DMS 273 (cell line): ENCODE data around the gene AEBP1.

Source experiments
- DNase-seq: peaks from one replicate; lab custom pipeline; 2025; ENCODE audit not compliant: unreplicated experiment; lab: John Stamatoyannopoulos, UW

The AEBP1 gene

DNA sequence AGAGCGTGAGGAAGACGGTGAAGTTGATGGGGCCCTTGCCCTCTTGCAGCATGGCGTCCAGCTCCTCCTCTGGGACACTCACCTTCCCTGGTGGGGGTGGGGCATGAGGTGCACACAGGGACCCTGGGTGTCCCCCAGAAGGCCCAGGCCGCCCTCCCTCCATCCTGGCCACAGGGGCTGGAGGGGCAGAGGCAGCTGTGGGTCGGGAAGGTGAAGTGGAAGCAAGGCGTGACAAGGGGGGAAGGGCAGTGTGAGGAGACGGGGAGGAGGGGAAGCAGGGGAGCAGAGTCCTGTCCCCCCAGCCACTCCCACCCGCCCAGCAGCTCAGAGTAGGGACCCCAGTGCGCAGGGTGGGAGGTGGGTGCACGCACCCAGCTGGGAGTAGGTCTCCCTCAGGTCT, 36.2 kb downstream of the AEBP1 start:
- no peak for DNase-seq

DNA sequence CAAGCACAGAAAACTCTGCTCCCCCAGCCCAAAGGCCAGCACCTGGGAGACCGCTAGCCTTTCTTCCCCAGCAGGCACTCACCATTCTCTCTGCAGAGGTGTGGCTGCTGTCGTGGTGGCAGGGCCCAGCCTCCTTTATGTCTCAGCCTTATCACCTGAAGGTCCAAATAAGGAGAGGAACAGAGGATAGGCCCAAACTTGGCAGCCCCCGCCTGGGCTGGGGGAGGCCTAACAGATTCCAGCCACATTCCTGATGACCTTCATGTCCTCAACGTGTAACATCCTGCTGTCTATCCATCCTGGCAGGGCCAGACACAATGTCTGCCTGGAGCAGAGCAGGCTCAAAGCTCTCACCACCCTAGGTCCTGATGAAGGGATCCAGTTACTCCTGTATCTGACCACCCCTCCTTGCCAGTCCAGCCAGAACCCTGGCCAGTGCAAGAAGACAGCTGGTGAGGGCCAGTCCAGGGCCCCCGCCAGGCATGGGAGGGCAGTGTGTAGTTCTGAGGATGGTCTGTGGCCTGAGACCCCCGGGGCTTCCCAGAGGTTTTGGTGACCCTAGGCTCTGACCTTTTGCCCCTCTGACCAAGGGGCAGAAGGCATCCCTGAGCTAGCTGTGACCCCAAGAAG, 37.2 kb downstream of the AEBP1 start, which contains the start of gene MYL7:
MYL7 (minus strand) TSS at position 112 of the 630 bp plus-strand sequence; CDS start at position 85, 27 bp downstream.
- DNase-seq = no peak

DNA sequence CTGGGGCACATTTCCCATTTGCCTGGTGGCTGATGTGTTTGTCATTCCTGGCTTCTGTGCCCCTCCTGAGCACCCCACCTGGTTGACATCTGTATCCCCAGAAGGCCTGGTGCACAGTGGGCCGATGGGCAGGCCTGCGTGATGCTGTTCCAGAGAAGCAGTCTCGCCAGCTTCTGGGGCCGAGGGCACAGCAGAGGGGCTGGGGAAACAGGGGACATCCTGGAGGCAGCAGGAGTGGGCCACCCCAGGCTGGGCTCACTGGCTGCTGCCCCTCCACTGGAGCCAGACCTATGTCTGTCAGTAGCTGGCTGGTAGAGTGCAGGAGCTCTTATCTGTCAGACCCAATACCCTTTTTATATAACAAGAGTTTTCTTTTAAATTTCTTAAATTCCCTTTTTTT, 37.9 kb downstream of the AEBP1 start:
- DNase-seq = no peak

DNA sequence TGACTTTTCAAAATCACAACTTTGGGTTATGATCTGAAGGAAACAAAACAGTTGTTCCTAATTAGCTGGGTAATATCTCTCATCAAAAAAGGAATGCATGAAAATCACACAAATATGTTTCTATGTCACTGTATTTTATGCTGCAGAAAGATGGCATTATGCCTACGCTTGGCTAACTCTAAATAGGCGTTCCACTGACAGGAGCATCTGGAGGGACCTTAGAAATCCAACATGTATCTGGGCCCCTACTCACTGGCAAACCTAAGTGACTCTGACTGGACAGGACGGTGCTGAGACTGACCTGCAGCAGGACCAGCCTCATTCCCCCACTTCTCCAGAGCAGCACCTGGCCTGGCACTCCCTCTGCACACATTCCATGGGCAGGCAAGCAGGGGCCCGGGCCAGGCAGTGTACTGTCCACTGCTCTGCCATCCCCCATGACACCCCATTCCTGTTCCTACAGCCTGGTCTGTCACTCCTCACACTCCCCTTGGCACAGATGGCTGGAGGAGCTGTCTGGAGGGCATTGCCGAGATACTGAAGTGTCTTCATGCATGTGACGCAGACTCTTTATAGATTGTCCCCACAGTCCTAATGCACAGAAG, 39.6 kb downstream of the AEBP1 start:
- no peak for DNase-seq

DNA sequence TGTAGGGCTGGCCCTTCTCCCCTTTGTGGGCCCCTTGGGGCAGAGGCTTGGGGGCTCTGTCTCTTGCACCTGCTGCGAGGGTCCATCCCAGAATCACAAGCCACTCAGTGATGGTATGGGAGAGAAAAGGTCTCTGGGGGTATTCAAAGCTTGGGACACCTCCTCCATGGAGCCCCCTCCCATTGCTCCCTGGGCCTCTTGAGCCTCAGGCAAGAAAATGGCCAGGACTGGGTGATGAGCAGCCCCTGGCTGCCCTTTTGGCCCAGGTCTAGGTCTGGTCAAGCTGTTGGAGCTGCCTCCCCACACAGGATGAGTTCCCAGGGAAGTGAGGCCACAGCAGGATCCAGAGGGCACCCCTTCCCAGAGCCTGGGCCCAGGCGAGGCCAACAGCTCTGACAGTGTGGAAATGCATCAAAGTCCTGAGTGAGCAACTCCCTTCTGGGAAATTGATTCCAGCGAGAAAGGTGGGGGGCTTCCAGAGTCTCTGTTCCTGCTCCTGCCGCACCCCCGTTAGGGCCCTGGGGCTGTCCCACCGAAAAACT, 40.4 kb downstream of the AEBP1 start:
- no peak for DNase-seq

DNA sequence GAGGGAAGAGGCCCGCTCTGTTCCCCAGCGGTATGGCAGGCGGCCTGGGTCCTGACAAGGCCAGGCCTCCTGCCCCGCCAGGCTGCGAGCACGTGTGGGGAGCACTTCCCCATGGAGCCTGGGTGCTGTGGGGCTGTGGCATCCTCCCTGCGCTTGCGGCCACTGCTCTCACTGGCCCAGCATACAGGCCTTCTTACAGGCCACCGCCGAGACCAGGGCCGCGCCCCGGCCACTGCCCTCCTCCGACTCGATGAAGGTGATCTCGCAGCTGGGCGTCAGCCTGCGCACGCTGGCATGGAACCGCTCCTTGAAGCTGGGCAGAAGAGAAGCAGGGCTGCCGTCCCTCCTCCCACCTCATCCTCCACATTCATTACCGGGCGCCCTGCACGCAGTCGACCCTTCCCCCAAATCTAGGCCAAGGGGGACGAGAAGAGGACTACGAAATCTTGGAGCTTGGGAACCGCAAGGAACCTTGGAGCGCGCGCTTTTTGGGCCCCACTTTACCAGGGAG, 40.9 kb downstream of the AEBP1 start:
- no peak for DNase-seq

DNA sequence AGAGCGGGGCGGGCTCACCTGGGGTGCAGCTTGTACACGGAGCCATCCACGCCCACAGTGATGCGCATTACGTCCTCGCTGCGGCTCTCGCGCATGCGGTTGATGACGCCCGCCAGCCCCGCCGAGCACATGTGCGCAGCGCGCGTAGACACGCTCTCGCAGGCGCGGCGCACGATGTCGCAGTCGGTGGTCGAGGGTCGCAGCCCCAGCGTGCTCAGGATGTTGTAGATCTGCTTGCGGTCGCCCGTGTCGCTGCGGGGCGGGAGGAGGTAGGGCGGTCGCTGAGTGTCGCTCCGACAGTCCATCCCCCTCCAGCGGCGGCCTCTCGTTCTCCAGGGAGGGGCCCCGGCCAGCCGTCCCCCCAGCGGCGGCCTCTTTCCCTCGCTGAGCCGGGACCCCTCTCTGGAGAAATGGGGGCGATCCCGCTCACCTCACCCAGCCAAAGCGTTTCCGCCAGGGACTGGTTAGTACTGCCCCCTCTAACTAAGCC, 41.4 kb downstream of the AEBP1 start:
- DNase-seq = no peak

DNA sequence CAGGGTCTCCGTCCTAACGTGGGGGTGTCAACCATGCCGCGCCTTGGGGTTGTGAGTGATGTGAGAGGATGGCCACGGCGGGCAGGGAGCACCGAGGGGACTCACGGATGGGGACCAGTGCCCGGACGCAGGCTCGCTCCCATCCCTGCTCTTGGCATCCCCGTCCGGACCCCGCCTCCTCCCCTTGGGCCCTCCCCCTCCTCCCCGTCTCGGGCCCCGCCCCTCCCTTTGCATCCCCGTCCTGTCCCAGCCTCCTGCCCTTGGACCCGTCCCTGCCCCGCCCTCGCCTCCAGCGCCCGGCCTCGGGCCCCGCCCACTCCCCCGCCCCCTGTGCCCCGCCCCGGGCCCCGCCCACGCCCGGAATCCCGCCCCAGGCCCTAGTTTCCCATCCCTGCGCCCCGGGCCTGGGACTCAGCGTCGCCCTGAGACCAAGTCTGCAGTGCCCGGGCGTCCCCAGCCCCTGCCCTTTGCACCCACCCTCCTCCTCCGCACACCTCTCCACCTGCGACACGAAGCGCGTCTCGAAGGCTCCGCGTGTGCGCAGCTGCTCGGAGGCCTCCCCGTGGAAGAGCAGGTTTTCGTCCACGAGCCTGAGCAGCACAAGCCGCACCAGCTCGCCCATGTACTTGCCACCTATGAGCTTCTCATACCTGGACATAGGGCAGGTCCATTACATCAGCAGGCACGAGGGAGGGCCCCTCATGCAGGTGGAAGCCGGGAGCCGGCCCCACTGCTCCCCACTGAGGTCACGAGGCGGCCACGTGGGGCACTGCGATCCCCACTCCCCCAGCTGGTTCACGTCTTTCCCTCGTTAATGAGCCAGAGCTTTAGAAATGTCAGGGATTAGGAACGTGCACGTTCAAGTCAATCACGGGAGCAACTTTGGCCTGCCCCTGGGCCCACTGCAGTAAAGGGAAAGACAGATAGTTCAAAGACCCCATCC, 42.1 kb downstream of the AEBP1 start:
- DNase-seq = no peak

DNA sequence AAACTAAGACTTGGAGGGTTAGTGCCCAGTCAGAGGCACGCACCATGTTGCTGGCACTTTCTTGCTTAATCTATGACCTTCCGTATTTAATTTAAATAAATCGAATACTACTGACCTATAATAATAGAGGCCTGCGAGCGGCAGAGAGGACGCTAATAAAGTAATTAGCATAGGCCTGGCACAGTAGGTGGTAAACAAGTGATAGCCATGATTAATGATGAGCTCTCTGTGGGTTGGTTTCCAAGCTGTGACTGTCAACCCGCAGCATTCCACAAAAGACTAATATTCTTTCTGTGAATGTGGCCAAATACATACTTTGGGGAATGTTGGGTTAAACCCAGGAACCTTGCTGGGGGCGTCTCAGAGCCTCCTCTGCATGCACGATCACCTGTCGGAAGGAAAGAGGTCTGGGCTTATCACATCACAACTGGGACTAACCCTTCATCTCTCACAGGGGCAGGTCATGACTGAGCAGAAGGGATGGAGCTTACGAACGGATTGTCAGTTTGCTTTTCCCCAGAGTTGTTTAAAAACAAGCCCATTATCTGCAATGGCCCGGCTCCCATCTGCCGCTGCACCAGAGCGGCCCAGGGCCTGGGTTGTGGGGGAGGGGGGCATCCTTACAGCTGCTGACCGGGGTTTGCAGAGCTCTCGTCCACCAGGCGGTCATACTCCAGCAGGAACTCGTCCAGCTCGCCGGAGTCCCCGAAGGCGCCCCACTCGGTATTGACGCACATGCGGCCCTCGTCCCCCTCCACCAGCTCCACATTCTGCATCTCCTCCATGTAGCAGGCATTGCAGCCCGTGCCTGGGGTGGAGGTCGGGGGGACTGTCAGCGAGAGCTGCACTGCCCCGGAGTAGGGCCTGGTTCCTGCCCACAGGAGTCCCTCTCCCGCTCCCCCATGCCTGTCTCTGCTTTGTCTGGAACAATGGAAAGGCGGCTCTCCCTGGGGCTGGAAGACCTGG, 43.2 kb downstream of the AEBP1 start:
- peak; percentile 90 for DNase-seq

DNA sequence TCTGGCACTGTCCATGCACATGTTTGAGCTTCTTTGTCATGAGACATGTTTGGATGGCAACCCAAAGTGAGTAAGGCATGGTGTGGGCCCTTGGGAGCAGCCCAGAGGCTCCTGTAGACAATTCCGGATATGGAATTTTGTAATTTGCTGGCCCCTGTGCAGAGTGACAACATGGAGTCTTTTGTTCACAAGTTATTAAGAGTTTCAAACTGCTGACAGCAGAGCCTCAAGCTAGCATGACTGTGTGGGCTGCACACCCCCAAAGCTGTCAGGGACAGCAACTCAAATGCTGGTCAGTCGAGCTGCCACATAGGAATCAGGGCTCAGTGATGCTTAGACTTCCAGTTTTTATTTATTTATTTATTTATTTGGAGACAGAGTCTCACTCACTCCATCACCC, 44.0 kb downstream of the AEBP1 start:
- DNase-seq = peak; percentile 72

DNA sequence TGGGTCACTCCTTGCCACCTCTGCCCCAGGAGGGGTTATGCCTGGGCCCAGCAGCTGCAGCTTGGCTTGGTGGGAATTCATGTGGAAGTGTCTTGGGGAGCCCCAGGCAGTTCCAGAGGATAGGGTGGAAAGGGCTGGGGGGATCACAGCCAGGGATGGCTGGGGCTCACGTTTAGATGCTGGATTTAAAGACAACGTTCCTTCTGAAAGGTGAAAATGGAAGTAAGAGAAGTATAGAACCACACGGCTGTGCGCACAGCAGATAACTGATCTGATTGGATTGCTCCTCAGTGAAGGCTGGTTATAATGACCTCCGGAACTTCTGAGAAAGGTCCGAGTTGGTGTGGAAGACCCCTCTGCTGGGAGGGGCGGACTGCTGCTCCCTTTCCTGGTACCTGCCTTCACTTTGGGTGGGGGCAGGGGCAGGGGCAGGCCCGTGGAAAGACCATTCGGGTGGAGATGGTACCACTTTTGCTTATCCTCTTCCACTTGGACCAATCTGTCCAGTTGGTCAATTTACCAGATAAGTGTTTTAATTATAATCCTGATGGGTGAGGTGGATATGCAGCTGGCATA, 44.9 kb downstream of the AEBP1 start:
- DNase-seq = no peak

DNA sequence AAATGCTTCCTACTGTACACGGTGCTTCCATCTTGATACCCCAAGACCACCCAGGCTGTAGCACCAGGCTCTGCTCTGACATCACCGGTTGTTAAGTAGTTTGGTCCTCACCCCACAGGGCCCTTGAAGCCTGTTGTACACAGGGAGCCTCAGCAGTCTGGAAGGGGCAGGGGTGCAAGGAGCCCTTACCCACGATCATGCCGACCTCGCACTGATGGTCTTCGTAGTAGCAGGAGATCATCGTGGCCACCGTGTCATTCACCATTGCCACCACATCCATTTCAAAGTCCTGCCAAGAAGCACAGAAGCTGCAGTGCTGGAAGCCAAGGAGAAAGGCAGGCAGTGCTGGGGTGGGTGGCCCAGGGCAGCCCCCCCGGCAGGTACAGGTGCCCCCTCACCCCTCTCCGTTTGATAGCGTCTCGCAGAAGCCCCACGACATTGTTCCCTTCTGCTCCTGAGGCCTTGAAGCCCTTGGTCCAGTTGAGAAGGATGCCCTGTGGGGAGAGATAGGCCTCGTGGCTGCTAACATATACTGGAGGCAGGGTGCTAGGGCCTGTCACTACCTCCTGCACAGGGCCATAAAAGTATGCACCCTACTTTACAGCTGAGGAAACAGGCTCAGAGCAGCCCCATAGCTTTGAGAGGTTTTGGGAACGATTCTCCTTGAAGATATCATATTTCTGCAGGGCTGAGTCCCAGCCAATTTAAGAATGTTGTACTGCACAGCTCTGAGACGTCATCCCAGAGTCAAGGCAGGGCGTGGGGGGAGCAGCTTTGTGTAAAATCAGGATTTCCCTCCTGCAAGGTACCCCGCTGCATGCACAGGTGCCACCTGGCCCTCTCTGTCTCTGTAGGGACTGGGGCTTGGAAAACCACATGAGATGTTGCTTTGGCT, 45.7 kb downstream of the AEBP1 start:
- DNase-seq = peak; percentile 82

DNA sequence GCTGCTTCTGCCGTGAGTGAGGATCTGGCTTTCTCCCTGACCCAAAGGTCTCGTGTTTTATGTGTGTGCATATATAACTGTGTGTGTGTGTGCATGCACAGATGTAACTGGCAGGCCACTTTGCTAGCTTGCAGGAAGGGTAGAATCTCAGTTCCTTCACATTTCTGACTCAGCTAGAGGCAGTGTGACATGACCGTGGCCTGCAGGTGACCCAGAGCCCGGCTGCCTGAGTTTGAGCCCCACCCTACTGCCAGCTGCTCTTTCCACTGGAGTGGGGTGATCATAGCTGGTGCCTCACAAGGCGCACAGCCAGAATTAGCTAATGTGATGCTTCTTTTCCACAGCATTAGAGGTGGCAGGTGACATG, 46.3 kb downstream of the AEBP1 start:
- peak; percentile 82 for DNase-seq

DNA sequence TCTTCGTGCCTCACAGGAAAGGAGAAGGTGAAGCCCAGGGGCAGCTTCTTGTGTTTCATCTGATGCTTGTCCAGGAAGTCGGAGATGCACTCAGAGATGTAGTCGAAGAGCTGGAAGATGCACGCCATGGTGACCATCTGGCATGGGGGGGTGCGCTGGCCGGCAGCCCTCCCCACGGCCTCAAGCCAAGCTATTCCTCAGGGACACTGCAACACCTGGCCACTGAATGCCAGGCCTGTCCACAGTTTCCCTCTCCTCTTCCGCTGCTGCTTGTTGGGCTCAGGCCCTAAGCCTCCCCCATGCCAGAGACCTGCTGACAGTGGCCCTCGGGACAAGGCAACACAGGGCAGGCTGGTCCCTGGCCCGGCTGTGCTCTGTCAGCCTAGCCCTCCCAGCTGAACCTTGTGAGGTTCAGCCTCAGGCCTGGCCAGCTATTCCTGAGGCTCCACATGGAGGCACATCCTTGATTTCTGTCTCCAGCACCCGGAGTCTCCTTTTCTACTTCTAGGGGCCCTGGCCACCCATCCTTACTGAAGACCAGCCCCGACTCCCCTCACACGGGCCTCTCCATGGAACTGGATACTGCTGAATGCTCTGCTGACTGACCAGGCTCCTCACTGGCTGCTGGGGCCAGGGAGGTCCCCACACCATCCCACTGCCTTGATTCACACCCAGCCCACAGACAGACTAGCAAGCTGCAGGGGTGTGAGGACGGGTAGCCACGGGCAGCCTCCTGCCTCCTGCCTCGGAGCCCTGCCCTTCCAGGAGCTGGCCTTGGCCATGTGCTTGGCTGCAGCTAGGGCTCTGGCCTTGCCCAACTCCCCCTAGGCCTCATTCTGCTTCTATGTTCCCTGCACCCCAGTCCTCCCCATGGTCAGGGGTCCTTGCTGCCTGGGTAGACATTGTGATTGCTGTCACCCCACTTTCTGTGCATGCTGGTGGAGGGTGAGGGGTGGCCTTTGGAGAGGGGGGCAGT, 47.1 kb downstream of the AEBP1 start:
- DNase-seq = peak; percentile 90

DNA sequence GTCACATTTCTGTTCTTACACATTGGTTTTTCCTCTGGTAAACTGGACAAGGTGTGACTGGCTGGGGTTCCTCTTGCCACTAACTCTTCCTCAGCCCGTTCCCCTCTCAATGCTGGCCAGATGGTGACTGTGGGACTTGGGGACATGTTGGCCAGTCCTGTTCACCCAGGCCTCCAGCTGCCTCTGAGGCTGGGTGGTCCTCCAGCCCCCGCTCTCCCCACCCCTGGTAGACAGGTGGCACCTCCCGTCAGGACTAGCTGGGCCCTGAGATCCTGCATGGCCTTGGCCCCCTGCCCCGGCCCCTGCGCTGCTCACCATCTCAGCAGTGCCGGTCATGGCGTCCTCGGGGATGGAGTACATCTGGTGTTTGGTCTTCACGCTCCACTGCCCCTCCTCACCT, 47.8 kb downstream of the AEBP1 start:
- peak; percentile 43 for DNase-seq

DNA sequence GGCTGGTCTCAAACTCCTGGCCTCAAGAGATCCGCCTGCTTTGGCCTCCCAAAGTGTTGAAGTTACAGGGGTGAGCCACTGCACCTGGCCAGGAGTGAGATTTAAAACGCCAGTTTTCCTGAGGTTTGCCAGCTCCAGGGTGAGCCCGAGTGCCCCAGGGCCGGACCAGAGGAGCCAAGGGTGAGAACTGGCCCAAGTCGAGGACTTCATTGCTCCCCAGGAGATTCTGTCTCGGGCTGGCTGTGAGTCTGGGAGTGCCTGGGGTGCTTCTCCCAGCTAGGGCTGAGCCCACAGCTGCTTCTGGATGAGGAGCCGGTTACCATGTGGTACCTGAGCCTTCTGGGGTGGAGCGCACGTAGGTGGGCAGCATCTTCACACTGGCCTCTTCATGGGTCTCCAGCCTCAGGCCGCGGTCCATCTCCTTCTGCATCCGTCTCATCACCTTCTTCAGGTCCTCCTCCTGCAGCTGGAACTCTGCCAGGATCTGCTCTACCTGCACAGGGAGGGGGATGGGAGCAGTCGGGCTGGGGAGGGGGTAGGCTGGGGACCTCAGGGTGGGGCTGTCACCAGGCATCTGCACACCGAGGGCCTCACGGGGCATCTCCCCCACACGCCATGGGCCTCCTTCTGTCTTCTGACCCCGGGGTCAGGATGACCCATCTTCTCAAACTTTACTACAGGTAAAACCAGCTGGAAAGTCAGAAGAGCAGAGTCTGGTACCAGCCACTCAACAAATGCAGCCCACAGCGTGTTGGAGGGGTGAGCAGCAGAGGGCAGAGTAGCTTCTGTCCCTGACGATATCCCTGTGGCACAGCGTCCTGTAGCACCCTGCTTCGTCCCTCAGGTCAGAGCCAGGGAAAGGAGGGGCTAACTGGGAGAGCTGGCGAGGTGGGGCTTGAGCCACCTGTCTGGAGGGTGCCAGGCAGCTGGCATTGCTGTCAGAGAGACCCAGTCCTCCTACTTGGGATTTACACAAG, 49.1 kb downstream of the AEBP1 start:
- DNase-seq = no peak
